HG03159 (cell line): ENCODE data around the gene CFHR5.
"Not testable (repeated sequence)": the region's sequence is repeated elsewhere in the genome, so short reads cannot be mapped to it uniquely, and the experiment has no call there.

Experiments
- ATAC-seq: cut with Tn5 transposase; IDR thresholded peaks from one replicate; pipeline ENCODE4 v1.9.1; 2021; ENCODE audit warnings: mild to moderate bottlenecking, moderate library complexity; ENCODE audit not compliant: unreplicated experiment

CFHR5 gene

DNA sequence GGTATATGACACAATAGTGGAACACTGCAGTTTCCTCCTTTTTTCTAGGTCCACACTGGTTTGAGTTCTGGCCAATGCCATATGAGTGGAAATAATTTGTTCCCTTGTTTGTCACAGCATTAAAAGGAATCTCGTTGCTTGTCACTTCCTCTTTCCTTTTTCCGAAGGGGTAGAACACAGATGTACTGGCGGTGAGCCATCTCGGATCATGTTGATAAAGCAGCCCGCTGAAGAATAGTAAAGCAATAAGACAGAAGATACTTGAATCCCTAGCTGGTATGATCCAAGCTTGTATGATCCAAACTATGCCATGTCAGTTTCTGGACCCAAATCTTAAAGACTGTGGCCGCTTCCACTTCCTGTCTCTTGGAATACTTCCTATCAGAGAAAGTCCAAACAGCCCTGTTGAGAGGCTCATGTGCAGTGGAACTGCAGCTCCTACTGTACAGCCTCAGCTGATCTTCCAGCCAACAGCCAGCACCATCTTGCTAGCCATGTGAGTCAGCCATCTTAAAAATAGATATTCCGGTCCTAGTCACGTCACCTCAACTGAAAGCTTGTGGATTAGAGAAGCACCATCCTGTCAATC is 40.3 kb downstream of the CFHR5 start:
- ATAC-seq: no peak

DNA sequence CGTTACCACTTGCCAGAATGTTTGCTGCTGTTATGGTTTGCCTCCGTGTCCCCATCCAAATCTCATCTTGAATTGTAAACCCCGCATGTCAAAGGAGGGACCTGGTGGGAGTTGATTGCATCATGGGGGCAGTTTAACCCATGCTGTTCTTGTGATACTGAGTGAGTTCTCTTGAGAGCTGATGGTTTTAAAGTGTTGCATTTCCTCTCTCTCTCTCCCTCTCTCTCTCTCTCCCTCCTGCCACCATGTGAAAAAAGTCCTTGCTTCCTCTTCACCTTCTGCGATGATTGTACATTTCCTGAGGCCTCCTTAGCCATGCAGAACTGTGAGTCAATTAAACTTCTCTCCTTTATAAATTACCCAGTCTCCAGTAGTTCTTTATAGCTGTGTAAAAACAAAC is 44.4 kb downstream of the CFHR5 start:
- no peak for ATAC-seq

DNA sequence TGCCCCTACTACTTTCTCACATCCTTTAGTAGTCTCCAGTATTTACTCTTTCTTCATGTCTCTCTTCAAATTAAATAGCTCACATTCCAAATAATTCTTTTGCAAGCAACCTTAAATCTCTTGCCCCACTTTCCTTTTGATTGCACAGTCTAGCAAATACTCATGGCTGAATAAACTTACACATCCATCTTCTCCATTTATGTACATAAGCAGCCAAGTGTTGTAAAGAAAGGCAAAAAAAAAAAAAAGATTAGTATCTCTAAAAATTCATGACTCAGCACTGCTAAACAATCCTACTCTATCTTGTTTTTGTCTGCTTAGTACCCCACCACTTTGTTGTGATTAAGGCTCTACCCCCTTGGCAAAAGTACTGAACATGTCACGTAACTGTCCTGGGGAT is 47.1 kb downstream of the CFHR5 start:
- ATAC-seq: no peak

DNA sequence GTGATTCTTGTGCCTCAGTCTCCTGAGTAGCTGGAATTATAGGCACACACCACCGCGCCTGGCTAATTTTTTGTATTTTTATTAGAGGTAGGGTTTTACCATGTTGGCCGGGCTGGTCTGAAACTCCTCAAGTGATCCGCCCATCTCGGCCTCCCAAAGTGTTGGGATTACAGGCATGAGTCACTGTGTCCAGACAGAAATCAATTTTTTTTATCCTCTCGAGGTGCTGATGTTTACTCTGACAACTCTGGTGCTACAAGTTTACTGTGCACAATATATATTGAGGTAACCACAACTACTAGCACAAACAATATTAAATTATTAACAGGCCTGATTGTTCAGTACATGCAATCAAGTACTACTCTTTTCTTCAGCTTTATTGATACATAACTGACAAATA is 50.0 kb downstream of the CFHR5 start:
- ATAC-seq: no peak

DNA sequence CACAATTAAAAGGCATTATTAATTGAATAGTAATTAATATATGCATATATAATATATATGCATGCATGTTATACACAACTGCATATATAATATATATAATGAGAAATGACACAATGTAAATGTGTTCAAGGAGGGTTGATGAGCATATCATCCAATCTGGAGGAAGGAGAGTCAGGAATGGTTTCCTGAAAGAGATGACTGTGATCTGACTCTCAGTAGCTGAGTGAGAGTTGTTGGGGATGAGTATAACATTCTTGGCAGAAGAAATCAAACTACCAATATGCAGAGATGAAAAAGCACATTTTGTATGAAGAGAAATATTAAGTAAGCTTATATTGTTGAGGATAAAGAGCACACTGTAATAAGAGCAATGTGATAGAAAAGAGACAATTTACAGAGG is 52.4 kb downstream of the CFHR5 start:
- no peak for ATAC-seq

DNA sequence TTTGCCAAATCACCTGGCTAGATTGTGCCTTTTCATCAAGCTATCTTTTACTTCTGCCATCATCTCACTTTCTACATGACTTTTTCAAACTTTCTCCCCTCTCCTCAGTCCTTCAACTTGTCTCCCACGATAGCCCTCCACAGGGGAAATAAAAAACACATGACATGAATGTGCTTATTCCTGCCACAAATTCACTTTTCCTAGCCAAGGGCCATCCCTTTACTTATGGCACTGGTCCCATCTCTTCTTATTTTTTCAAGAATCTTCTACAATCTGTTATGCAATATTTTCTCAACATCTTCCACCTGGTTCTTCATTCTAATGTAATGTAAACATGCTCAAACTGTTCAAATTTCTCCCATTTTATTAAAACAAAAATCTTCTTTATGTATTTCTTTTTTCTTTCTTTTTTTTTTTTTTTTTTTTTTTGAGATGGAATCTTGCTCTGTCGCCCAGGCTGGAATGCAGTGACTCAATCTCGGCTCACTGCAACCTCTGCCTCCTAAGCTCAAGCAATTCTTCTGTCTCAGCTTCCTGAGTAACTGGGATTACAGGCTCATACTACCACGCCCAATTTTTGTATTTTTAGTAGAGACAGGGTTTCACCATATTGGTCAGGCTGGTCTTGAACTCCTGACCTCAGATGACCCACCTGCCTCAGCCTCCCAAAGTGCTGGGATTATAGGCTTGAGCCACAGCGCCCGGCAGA is 57.4 kb downstream of the CFHR5 start:
- not testable (repeated sequence) for ATAC-seq

DNA sequence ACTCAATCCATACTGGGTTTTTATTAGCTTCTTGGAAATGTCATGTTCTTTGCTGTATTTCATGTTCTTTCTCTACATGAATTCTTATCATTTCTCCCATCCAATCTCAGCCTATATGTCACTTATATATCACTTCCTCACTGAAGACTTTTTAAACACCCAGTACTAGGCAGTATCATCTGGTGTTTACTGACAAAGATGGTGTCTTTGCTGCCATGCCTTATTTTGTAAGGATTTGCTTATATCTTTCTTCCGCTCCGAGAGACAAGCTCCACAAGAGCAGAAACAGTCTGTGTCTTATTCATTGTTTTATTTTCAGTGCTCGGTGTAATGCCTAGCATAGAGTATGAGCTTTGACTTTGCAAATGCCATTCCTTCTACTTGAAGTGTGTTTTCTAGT is 59.5 kb downstream of the CFHR5 start:
- no peak for ATAC-seq

DNA sequence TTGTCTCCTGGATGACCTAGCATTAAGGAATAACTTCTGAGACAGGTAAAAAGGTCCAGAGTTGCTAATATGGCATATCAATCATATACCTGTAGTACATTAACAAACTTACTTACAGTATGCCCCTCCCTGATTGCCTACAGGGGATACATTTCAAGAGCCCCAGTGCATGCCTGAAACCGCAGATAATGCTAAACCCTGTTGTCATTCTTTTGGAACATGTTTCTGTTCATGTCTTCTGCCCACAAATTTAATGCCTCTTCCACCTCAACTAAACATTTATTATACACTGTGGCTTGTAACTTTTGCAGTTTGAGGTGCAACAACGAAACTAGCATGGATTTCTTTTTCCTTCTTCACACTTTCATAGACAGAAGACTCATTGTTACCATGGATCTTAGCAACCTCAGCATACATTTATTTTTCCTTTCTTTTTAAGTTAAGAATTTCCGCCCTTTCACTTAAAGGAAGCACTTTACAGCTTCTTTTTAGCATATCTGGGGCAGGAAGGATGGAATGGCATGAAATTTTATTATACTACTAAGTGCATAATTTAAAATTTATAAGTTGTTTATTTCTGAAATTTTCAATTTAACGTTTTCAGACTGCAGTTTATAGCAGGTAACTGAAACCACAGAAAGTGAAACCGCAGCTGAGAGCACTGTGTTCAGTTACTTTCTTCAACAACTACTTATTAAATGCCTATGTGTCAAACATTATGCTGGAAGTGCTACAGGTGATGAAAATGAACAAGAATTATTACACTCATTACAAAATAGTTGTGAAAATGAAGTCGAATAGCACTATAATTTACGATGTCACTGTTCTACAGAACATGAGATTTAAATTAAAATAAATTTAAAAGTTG is 64.4 kb downstream of the CFHR5 start:
- peak; percentile 67 for ATAC-seq

DNA sequence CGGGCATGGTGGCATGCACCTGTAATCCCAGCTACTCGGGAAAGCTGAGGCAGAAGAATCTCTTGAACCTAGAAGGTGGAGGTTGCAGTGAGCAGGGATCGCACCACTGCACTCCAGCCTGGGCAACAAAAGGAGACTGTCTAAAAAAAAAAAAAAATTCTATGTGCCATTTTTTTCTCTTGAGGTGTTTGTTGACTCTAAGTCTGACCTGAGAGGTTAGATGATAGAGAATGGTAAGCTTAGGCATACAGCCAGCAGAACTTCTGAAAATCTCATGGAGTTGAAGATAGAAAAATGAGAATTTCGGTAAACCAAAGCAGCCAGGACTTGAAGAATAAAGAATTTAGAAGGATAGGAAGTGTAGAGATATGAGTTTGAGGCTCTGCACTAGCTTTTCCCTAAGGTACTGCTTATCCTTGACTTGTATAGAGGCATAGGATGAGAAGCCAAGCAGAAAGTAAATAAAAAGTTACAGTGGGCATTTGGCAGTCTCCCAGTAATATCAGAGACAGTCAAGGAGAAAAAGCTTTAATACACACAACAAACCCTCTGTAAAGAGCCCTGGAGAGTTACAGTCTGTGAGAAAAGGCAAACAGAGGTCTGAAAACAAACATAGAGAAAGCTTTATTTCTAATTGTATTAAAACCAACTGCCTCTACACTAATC is 65.5 kb downstream of the CFHR5 start:
- no peak for ATAC-seq

DNA sequence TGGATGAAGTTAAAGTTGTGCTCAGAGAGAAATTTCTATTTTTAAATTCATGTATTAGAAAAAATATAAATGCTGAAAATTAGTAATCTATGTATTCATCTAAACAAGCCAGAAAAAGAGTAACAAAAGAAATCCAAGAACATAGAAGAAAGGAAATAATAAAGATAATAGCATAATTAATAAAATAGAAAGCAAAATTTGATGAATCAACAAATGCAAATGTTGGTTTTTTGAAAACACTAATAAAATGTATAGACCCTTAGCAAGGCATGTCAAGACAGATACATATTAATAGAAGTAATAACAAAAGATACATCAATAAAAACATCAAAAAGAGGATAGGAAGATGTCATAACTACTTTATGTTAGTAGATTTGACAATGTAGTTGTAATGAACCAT is 71.7 kb downstream of the CFHR5 start:
- no peak for ATAC-seq
